ENCODE measurements around the gene VAV3. TPM values are rescaled to one million over a fixed set of nuclear protein-coding genes. Genes with fewer than 3 reads are reported as not detected.

The VAV3 gene
- total and polyA plus RNA-seq, 2 of the 8 experiments (the other 6 are each of a cell fraction or from before 2014, with no cell fraction given), result 2.9 to 7.9 TPM

DNA sequence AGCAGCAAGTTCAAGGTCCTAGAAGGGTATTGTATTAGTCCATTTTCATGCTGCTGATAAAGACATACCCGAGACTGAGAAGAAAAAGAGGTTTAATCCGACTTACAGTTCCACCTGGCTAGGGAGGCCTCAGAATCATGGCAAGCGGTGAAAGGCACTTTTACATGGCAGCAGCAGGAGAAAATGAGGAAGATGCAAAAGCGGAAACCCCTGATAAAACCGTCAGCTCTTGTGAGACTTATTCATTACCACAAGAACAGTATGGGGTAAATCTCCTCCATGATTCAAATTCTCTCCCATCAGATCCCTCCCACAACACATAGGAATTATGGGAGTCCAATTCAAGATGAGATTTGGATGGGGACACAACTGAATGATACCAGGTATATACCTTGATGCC lies 414.6 kb downstream of the VAV3 start:
- Histone ChIP-seq H3K14ac (ENCODE audit: insufficient read length) (no peak overlapping the region), H3K18ac (ENCODE audit: extremely low read depth, low read length) (no peak overlapping the region), H3K56ac (replicated peaks; ENCODE audit: insufficient read length, low read depth, low read length) (no peak overlapping the region), H3K79me1 (ENCODE audit: low read depth, low read length) (no peaks in the 10 kb centered on the region), H2BK120ac (replicated peaks; ENCODE audit: low read depth, low read length) (no peak overlapping the region), H3K23ac (ENCODE audit: insufficient read length) (no peak overlapping the region), H2BK15ac (ENCODE audit: low read length) (no peak overlapping the region), H2AK5ac (ENCODE audit: low read depth, low read length) (no peak overlapping the region), H2BK5ac (ENCODE audit: low read depth, low read length) (no peak overlapping the region), H3K4me1 (replicated peaks in 1 of 4; ENCODE audit: control insufficient read depth in 3 of 4, insufficient read depth in 4 of 4, low read length in 3 of 4) (no peaks in the 10 kb centered on the region), H2BK20ac (ENCODE audit: low read length) (no peak overlapping the region), H3K27me3 (replicated peaks in 1 of 4; ENCODE audit: control insufficient read depth in 3 of 4, extremely low read depth in 1 of 4, insufficient read depth in 3 of 4, low read length in 3 of 4) (no peaks in the 10 kb centered on the region), H4K91ac (replicated peaks; ENCODE audit: insufficient read length, low read length) (no peak overlapping the region), H4K5ac (ENCODE audit: insufficient read length, low read depth, low read length) (no peak overlapping the region), H3K4ac (replicated peaks; ENCODE audit: insufficient read length, low read depth, low read length) (no peak overlapping the region), H3K23me2 (ENCODE audit: low read depth, low read length) (no peaks in the 10 kb centered on the region; the same call in 1 of the 2 replicates), H4K20me1 (replicated peaks in 1 of 2; ENCODE audit: control insufficient read depth in 1 of 2, insufficient read depth in 2 of 2, low read length in 2 of 2) (no peaks in the 10 kb centered on the region), H3K9me3 (ENCODE audit: insufficient read depth in 2 of 2, low read depth in 1 of 2, low read length in 1 of 2) (no peaks in the 10 kb centered on the region; a peak in 1 of 4 replicates), H3K4me3 (ENCODE audit: extremely low read depth in 1 of 4, insufficient read depth in 2 of 4, low read depth in 3 of 4, low read length in 4 of 4) (no peak overlapping the region), H2AFZ (ENCODE audit: low read length) (no peak overlapping the region), H2BK12ac (ENCODE audit: low read depth, low read length) (no peak overlapping the region), H3K27ac (ENCODE audit: low read depth, low read length) (no peak overlapping the region), H3K4me2 (ENCODE audit: insufficient read depth in 1 of 2, low read depth in 2 of 2, low read length in 2 of 2) (no peak overlapping the region), H3K9ac (replicated peaks in 1 of 4; ENCODE audit: extremely low read depth in 1 of 4, low read depth in 3 of 4, low read length in 3 of 4) (no peak overlapping the region), H3K79me2 (ENCODE audit: control insufficient read depth in 1 of 2, insufficient read depth in 2 of 2, low read length in 2 of 2) (no peaks in the 10 kb centered on the region), H3K36me3 (ENCODE audit: control insufficient read depth in 2 of 4, insufficient read depth in 4 of 4, low read length in 3 of 4) (no peaks in the 10 kb centered on the region), H4K8ac (ENCODE audit: extremely low read depth, insufficient read depth, low read length) (no peak overlapping the region)
- DNase-seq (ENCODE audit: low read depth in 1 of 2, low spot score in 2 of 2) (no peak), FAIRE-seq (no peak)
- ChIA-PET POLR2A (ENCODE audit: partially characterized antibody) (no interaction called here), CTCF (ENCODE audit: partially characterized antibody) (no interaction called here)
- WGBS, 2 experiments (ENCODE audit: extremely low coverage in 1 of 2, insufficient coverage in 1 of 2, insufficient read length in 1 of 2, insufficient replicate concordance in 2 of 2, low coverage in 1 of 2, low lambda C conversion rate in 2 of 2, missing lambda C conversion rate in 1 of 2), result 95% methylated on average over 5 of the region's 5 CpGs; no CpG with 5 or more reads in 1 of the 2 experiments
- TF ChIP-seq RFX5 (IDR thresholded peaks at IDR 0.05; ENCODE audit: borderline replicate concordance, low read depth, low read length) (no peak), GTF2F1 (IDR thresholded peaks at IDR 0.05; ENCODE audit: borderline replicate concordance, low read depth, low read length) (no peak), NANOG (IDR thresholded peaks at IDR 0.05; ENCODE audit: insufficient read depth, low read depth, low read length, poor library complexity, severe bottlenecking) (no peak), SAP30 (IDR thresholded peaks at IDR 0.05; ENCODE audit: insufficient read depth, insufficient replicate concordance, low read length) (no peak), CEBPB (IDR thresholded peaks at IDR 0.05; ENCODE audit: low read depth, low read length) (no peak), KDM5A (IDR thresholded peaks at IDR 0.05; ENCODE audit: low read length) (no peak), RAD21 (IDR thresholded peaks at IDR 0.05 in 1 of 2, conservative IDR thresholded peaks at IDR 0.05 in 1 of 2; ENCODE audit: low read depth in 2 of 2, low read length in 2 of 2) (no peak), KDM4A (IDR thresholded peaks at IDR 0.05; ENCODE audit: low read depth, low read length, severe bottlenecking) (no peak), SIN3A (conservative IDR thresholded peaks at IDR 0.05 in 1 of 2, IDR thresholded peaks at IDR 0.05 in 1 of 2; ENCODE audit: low read depth in 1 of 2, low read length in 2 of 2) (no peak), POU5F1 (IDR thresholded peaks at IDR 0.05; ENCODE audit: low read depth, low read length) (no peak), HDAC6 (IDR thresholded peaks at IDR 0.05; ENCODE audit: low read depth, low read length) (no peak), TAF7 (optimal IDR thresholded peaks at IDR 0.05; ENCODE audit: borderline replicate concordance, low read depth, low read length) (no peak)
- TF ChIP-seq, protein P1, sequence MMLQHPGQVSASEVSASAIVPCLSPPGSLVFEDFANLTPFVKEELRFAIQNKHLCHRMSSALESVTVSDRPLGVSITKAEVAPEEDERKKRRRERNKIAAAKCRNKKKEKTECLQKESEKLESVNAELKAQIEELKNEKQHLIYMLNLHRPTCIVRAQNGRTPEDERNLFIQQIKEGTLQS (IDR thresholded peaks at IDR 0.05; ENCODE audit: insufficient read depth, low read depth, low read length), result no peak
